GM23338 (cell line): ENCODE measurements around the gene FBXO31. TPM values are rescaled to one million over a fixed set of nuclear protein-coding genes. Genes with fewer than 3 reads are reported as not detected.

Experiments used
- ATAC-seq: fragments of 200-7000 bp; cut with Tn5 transposase; 3 replicates; pipeline ENCODE4 v1.9.1; 2020
- DNase-seq: peaks from one replicate; pipeline ENCODE4 v3.0.0-alpha.2; 2015; ENCODE audit warnings: low spot score
- H2AFZ ChIP-seq: fragments of 200-600 bp; sonication (generic); 2 replicates; pipeline ENCODE4 v1.8.0; 2016; ENCODE audit warnings: antibody characterized with exemption, mild to moderate bottlenecking, moderate library complexity
- H3F3A ChIP-seq: fragments of 200-600 bp; sonication (generic); replicated peaks from 2 replicates; pipeline ENCODE4 v1.8.0; 2017; ENCODE audit warnings: antibody characterized with exemption, mixed run types, low read depth
- H3K27ac ChIP-seq: fragments of 200-600 bp; sonication (generic); 2 replicates; pipeline ENCODE4 v1.6.1; 2016; ENCODE audit warnings: low read depth
- H3K27me3 ChIP-seq: fragments of 200-600 bp; sonication (generic); 2 replicates; pipeline ENCODE4 v1.8.0; 2016; ENCODE audit warnings: mild to moderate bottlenecking, mixed run types, moderate library complexity; ENCODE audit not compliant: insufficient read depth
- H3K36me3 ChIP-seq: fragments of 200-600 bp; sonication (generic); 2 replicates; pipeline ENCODE4 v1.8.0; 2016; ENCODE audit warnings: mild to moderate bottlenecking; ENCODE audit not compliant: insufficient read depth
- H3K4me1 ChIP-seq: fragments of 200-600 bp; sonication (generic); 2 replicates; pipeline ENCODE4 v1.8.0; 2016; ENCODE audit warnings: mild to moderate bottlenecking, moderate library complexity; ENCODE audit not compliant: insufficient read depth
- H3K4me2 ChIP-seq: fragments of 200-600 bp; sonication (generic); 2 replicates; pipeline ENCODE4 v1.7.1; 2017; ENCODE audit warnings: mixed run types
- H3K4me3 ChIP-seq: fragments of 200-600 bp; sonication (generic); 2 replicates; pipeline ENCODE4 v1.6.1; 2016; ENCODE audit warnings: mixed run types
- H3K79me2 ChIP-seq: fragments of 200-600 bp; sonication (generic); replicated peaks from 2 replicates; pipeline ENCODE4 v1.8.0; 2017; ENCODE audit warnings: mild to moderate bottlenecking; ENCODE audit not compliant: insufficient read depth
- H3K9me2 ChIP-seq: fragments of 200-600 bp; sonication (generic); 2 replicates; pipeline ENCODE4 v1.8.0; 2017; ENCODE audit not compliant: insufficient read depth
- H4K20me1 ChIP-seq: fragments of 200-600 bp; sonication (generic); replicated peaks from 2 replicates; pipeline ENCODE4 v1.8.0; 2017; ENCODE audit warnings: mild to moderate bottlenecking; ENCODE audit not compliant: insufficient read depth
- H3K27ac Mint-ChIP-seq: 2 replicates; pipeline ENCODE4 v1.8.0; 2020; ENCODE audit warnings: inconsistent platforms, mild to moderate bottlenecking, moderate library complexity, mixed read lengths
- H3K27me3 Mint-ChIP-seq: 3 replicates; pipeline ENCODE4 v1.8.0; 2022; ENCODE audit warnings: low read depth, mild to moderate bottlenecking, moderate library complexity, mixed read lengths, inconsistent platforms; ENCODE audit not compliant: insufficient read depth, poor library complexity
- H3K36me3 Mint-ChIP-seq: 3 replicates; pipeline ENCODE4 v1.8.0; 2021; ENCODE audit warnings: low read depth, mild to moderate bottlenecking, inconsistent platforms, moderate library complexity, mixed read lengths
- H3K4me1 Mint-ChIP-seq: 3 replicates; pipeline ENCODE4 v1.8.0; 2020; ENCODE audit warnings: mild to moderate bottlenecking, inconsistent platforms, mixed read lengths
- H3K4me3 Mint-ChIP-seq: 3 replicates; pipeline ENCODE4 v1.8.0; 2021; ENCODE audit warnings: moderate library complexity, mild to moderate bottlenecking, inconsistent platforms, mixed read lengths
- H3K9me3 Mint-ChIP-seq: 3 replicates; pipeline ENCODE4 v1.8.0; 2020; ENCODE audit warnings: moderate library complexity, mild to moderate bottlenecking, inconsistent platforms, mixed read lengths
- CREB1 ChIP-seq: fragments of 250-450 bp; sonication (Bioruptor Pico); IDR thresholded peaks from 2 replicates; pipeline ENCODE4 v1.5.0; 2020; ENCODE audit warnings: low read depth, mild to moderate bottlenecking, moderate library complexity
- ETS1 ChIP-seq: IDR thresholded peaks from 2 replicates; pipeline ENCODE4 v1.6.1; 2016; ENCODE audit warnings: antibody characterized with exemption
- EZH2 ChIP-seq: fragments of 200-600 bp; sonication (generic); IDR thresholded peaks from one replicate; pipeline ENCODE4 v1.8.0; 2017; ENCODE audit warnings: antibody characterized with exemption, mild to moderate bottlenecking, low read depth; ENCODE audit not compliant: unreplicated experiment
- EZH2phosphoT487 ChIP-seq: fragments of 200-600 bp; sonication (generic); IDR thresholded peaks from one replicate; pipeline ENCODE4 v1.8.1; 2018; ENCODE audit warnings: antibody characterized with exemption; ENCODE audit not compliant: unreplicated experiment
- JUNB ChIP-seq: IDR thresholded peaks from one replicate; pipeline ENCODE4 v1.6.1; 2016; ENCODE audit warnings: antibody characterized with exemption; ENCODE audit not compliant: unreplicated experiment
- NANOG ChIP-seq: IDR thresholded peaks from 2 replicates; pipeline ENCODE4 v1.6.1; 2016; ENCODE audit warnings: antibody characterized with exemption, borderline replicate concordance
- POLR2AphosphoS5 ChIP-seq: IDR thresholded peaks from 2 replicates; pipeline ENCODE4 v1.6.1; 2016; ENCODE audit warnings: antibody characterized with exemption, low read depth
- REST ChIP-seq: IDR thresholded peaks from one replicate; pipeline ENCODE4 v1.6.1; 2018; ENCODE audit warnings: antibody characterized with exemption; ENCODE audit not compliant: unreplicated experiment
- STAT1 ChIP-seq: IDR thresholded peaks from one replicate; pipeline ENCODE4 v1.6.1; 2016; ENCODE audit warnings: antibody characterized with exemption; ENCODE audit not compliant: unreplicated experiment
- ZNF114 ChIP-seq: fragments of 250-450 bp; sonication (Bioruptor Pico); IDR thresholded peaks from 2 replicates; pipeline ENCODE4 v1.5.0; 2020; ENCODE audit warnings: mild to moderate bottlenecking, moderate library complexity
- ZNF331 ChIP-seq: fragments of 250-450 bp; sonication (Bioruptor Pico); IDR thresholded peaks from 2 replicates; pipeline ENCODE4 v1.5.0; 2020; ENCODE audit warnings: low read depth, mild to moderate bottlenecking, moderate library complexity
- ZNF462 ChIP-seq: fragments of 250-450 bp; sonication (Bioruptor Pico); IDR thresholded peaks from 2 replicates; pipeline ENCODE4 v1.5.0; 2020; ENCODE audit warnings: mild to moderate bottlenecking, moderate library complexity
- polyA plus RNA-seq: library from polyadenylated mRNA; unstranded; fragments of >200 nt; fragmentation: Nextera tagmentation; extraction: Ambion mirVana; gene quantifications from 2 replicates; pipeline ENCODE4 v1.2.1, GENCODE V29; 2016
- total RNA-seq: library from RNA; depleted of rRNA; stranded (reverse); fragments of >200 nt; shearing (Covaris generic); gene quantifications from 2 replicates; pipeline ENCODE4 v1.2.3, GENCODE V29; 2014
- TF ChIP-seq, protein P1 (sequence below), 2 experiments: fragments of 200-600 bp in 1 of 2; sonication (generic) in 1 of 2; conservative IDR thresholded peaks; 2 replicates each; pipeline versions ENCODE4 v1.5.1 to v1.6.1; 2016 to 2017; ENCODE audit warnings: antibody characterized with exemption in 2 of 2, low read depth in 2 of 2, mild to moderate bottlenecking in 2 of 2, moderate library complexity in 1 of 2

The FBXO31 gene
- total and polyA plus RNA-seq, 2 experiments from 2014 or later, result 7.0 to 23.8 TPM

DNA sequence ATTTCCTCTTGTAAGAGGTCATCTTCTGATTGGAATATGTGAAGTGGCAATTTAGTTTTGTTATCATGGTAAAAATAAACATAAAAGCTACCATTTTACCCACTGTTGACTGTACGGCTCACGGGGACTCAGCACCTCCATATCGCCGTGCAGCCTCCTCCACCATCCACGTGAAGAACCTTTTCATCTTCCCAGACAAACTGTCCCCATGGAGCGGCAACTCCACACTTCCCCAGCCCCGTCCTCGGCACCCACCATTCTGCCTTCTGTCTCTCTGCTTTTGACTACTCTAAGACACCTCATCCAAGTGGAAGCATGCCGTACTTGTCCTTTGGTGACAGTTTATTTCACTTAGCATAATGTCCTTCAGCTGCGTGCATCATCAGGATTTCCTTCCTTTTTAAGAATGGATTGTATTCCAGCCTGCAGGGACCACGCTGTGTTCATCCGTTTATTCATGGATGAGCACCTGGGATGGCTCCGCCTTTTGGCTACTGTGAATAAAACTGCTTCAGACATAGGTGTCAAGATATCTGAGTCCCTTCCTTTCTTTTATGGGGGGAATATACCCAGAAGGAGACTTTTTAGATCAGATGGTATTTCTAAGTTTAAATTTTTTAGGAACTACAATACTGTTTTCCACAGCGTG, 14.3 kb downstream of the FBXO31 start:
- Mint-ChIP-seq H3K36me3 (no peaks in the 10 kb centered on the region), H3K4me3 (no peak overlapping the region), H3K27ac (no peak overlapping the region; the same call in 1 of the 2 replicates), H3K4me1 (peaks cover 24% of the 10 kb centered on the region), H3K9me3 (no peaks in the 10 kb centered on the region), H3K27me3 (no peaks in the 10 kb centered on the region)
- H3K4me1 ChIP-seq, result no peaks in the 10 kb centered on the region
- no peaks in the 10 kb centered on the region for H3F3A ChIP-seq
- no peak overlapping the region for H2AFZ ChIP-seq
- H3K27ac ChIP-seq, result no peak overlapping the region
- H3K27me3 ChIP-seq, result no peaks in the 10 kb centered on the region
- H4K20me1 ChIP-seq, result peaks cover 30% of the 10 kb centered on the region; the same call in 1 of the 2 replicates
- no peak overlapping the region for H3K4me3 ChIP-seq
- H3K4me2 ChIP-seq, result no peak overlapping the region
- peaks cover 82% of the 10 kb centered on the region for H3K79me2 ChIP-seq
- no peak for DNase-seq
- H3K36me3 ChIP-seq, result no peaks in the 10 kb centered on the region
- TF ChIP-seq EZH2phosphoT487 (no peak), CREB1 (CRISPR knock-in tag) (no peak), STAT1 (no peak), ZNF114 (CRISPR knock-in tag) (no peak), ZNF331 (no peak), ETS1 (no peak), POLR2AphosphoS5 (no peak), JUNB (no peak), ZNF462 (CRISPR knock-in tag) (no peak), EZH2 (no peak), NANOG (no peak), REST (no peak)
- TF ChIP-seq, protein P1, sequence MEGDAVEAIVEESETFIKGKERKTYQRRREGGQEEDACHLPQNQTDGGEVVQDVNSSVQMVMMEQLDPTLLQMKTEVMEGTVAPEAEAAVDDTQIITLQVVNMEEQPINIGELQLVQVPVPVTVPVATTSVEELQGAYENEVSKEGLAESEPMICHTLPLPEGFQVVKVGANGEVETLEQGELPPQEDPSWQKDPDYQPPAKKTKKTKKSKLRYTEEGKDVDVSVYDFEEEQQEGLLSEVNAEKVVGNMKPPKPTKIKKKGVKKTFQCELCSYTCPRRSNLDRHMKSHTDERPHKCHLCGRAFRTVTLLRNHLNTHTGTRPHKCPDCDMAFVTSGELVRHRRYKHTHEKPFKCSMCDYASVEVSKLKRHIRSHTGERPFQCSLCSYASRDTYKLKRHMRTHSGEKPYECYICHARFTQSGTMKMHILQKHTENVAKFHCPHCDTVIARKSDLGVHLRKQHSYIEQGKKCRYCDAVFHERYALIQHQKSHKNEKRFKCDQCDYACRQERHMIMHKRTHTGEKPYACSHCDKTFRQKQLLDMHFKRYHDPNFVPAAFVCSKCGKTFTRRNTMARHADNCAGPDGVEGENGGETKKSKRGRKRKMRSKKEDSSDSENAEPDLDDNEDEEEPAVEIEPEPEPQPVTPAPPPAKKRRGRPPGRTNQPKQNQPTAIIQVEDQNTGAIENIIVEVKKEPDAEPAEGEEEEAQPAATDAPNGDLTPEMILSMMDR (conservative IDR thresholded peaks at IDR 0.05; ENCODE audit: low read depth in 2 of 2), result no peak
- no peak for ATAC-seq
- H3K9me2 ChIP-seq, result no peaks in the 10 kb centered on the region
